GM12875 (cell line): ENCODE results near the gene MEIKIN.

Experiments used
- H3K4me3 ChIP-seq: one replicate; pipeline ENCODE4 v1.5.1; 2011; ENCODE audit warnings: low read depth, low read length, control low read depth
- TF ChIP-seq, protein P1 (sequence below): IDR thresholded peaks from 2 replicates; pipeline ENCODE4 v1.5.1; 2011; ENCODE audit warnings: low read depth, mild to moderate bottlenecking, control low read depth, inconsistent platforms, low read length, moderate library complexity, borderline replicate concordance; ENCODE audit not compliant: insufficient read depth

The MEIKIN gene

GRCh38 chr5:131957721-131958441 lies 12.4 kb upstream of the MEIKIN start:
- H3K4me3 ChIP-seq = no peak overlapping the region
- TF ChIP-seq, protein P1, sequence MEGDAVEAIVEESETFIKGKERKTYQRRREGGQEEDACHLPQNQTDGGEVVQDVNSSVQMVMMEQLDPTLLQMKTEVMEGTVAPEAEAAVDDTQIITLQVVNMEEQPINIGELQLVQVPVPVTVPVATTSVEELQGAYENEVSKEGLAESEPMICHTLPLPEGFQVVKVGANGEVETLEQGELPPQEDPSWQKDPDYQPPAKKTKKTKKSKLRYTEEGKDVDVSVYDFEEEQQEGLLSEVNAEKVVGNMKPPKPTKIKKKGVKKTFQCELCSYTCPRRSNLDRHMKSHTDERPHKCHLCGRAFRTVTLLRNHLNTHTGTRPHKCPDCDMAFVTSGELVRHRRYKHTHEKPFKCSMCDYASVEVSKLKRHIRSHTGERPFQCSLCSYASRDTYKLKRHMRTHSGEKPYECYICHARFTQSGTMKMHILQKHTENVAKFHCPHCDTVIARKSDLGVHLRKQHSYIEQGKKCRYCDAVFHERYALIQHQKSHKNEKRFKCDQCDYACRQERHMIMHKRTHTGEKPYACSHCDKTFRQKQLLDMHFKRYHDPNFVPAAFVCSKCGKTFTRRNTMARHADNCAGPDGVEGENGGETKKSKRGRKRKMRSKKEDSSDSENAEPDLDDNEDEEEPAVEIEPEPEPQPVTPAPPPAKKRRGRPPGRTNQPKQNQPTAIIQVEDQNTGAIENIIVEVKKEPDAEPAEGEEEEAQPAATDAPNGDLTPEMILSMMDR = no peak

- no peak overlapping the region for H3K4me3 ChIP-seq
- TF ChIP-seq, protein P1 = no peak
Observed at GRCh38 chr5:131953969-131954368, 8.5 kb upstream of the MEIKIN start.

- no peak overlapping the region for H3K4me3 ChIP-seq
Observed at GRCh38 chr5:131952301-131952857, 6.9 kb upstream of the MEIKIN start.

GRCh38 chr5:131950706-131951105 lies 5.2 kb upstream of the MEIKIN start:
- H3K4me3 ChIP-seq = no peak overlapping the region
- TF ChIP-seq, protein P1 = no peak

More at GRCh38 chr5:131952301-131952857, 6.9 kb upstream of the MEIKIN start:
- TF ChIP-seq, protein P1 = no peak

DNA sequence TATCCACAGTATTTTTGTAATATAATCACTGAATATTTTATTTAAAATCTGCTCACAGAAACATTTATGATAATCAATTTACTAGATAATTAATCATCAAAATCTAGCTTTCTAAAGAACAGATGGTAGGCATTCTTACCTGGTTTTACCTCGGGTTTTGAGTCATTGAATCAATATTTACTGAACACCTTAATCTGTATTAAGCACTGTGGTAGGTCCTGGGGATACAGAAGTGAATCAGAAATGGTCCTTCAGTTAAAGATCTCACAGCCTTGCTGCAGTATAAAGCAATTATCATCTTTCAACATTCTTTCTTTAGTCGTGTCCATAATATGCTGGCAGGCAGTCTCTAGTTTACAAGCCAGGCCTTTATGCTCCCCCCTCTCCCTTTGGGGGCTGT lies 2.0 kb upstream of the MEIKIN start:
- H3K4me3 ChIP-seq = no peak overlapping the region
- TF ChIP-seq, protein P1 = no peak

DNA sequence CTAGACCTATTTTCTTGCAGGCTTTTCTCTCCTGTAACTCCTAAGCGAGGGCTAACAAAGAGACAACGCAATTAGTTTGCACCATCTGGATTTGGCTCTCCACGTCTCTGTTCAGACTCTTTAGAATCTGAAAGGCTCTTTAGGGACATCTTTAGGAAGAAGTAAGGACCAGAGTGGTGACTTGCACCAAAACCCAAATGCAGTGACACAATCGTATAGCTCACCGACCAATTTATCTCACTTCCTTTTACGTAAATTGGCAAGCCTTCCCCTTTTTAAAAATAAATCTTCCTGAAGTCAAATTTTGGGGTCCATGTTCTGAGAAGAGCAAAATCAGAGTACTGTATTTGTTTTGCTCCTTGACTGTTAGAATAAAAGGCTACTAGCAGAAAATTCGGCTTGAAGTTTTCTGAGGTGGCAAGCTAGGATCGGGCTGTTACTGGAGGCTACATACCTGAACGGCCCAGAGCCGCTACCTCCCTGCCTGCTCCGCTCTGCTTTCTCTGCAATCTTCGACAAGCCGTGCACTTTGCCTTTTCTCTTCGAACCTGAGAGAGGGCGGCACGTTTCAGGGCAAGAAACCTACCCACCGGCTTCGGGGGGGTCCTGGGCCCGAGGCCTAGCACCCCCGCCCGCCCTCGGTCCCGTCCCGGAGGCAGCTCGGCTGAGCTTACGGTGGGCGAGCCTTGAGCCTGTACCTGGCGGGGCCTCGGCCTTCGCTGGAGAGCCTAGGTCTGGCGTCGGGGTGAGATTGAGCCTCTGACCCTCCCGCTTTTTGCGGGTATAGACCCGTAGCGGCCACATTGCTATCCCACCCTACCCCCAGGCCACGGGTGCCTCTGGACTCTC lies 537 bp downstream of the MEIKIN start:
- TF ChIP-seq, protein P1 = no peak
- no peak overlapping the region for H3K4me3 ChIP-seq
